BJ (cell line): ENCODE measurements around the gene MAT2B. TPM values are rescaled to one million over a fixed set of nuclear protein-coding genes. Genes with fewer than 3 reads are reported as not detected.

Experiments
- CTCF ChIA-PET: fragments of 350-600 bp; formaldehyde crosslinking; extraction: SDS; loops from one replicate; lab custom pipeline; 2021; ENCODE audit warnings: antibody characterized with exemption, inconsistent platforms; lab: Yijun Ruan, JAX
- POLR2A ChIA-PET: fragments of 300-600 bp; sonication (Branson Sonifier 250); formaldehyde crosslinking; extraction: SDS; loops from one replicate; lab custom pipeline; 2021; ENCODE audit warnings: antibody characterized with exemption; lab: Charles Lee
- DNase-seq: peaks from one replicate; pipeline ENCODE4 v3.0.0-alpha.2; 2011; ENCODE audit warnings: low read depth
- H3K27me3 ChIP-seq: 2 replicates; pipeline ENCODE4 v1.6.0; 2011; ENCODE audit warnings: low read length; ENCODE audit not compliant: control insufficient read depth, insufficient read depth
- H3K36me3 ChIP-seq: 2 replicates; pipeline ENCODE4 v1.5.1; 2011; ENCODE audit warnings: low read length; ENCODE audit not compliant: control insufficient read depth, insufficient read depth
- H3K4me3 ChIP-seq: 2 replicates; pipeline ENCODE4 v1.5.1; 2011; ENCODE audit warnings: low read depth, mild to moderate bottlenecking, control low read depth, low read length
- CTCF ChIP-seq: IDR thresholded peaks from 2 replicates; pipeline ENCODE4 v1.5.1; 2011; ENCODE audit warnings: low read depth, mild to moderate bottlenecking, control low read depth, inconsistent platforms, low read length, moderate library complexity; ENCODE audit not compliant: insufficient read depth
- polyA plus RNA-seq: library from polyadenylated mRNA; depleted of rRNA; stranded (reverse); fragments of >200 nt; gene quantifications from 2 replicates; pipeline ENCODE4 v1.2.3, GENCODE V29; 2011

The MAT2B gene
- polyA plus RNA-seq, 1 experiment, result 23.5 TPM

GRCh38 chr5:163503106-163504078, 2.0 kb upstream of the MAT2B start:
- H3K4me3 ChIP-seq, result peak overlapping the region; percentile 71
- ChIA-PET CTCF (interaction anchor here (0.6 to 1.7 kb wide), 7 partner anchors 13 to 76 kb away, joined by 3 to 8 read pairs (median 5); no protein-coding TSS in a partner anchor), POLR2A (no interaction called here)

GRCh38 chr5:163504079-163504931, 1.1 kb upstream of the MAT2B start:
- Histone ChIP-seq H3K4me3 (peak overlapping the region; percentile 71), H3K36me3 (no peaks in the 10 kb centered on the region), H3K27me3 (no peaks in the 10 kb centered on the region)
- CTCF ChIA-PET, result interaction anchor here (1.1 to 1.9 kb wide), 4 partner anchors 15 to 31 kb away, joined by 3 to 6 read pairs (median 4); no protein-coding TSS in a partner anchor
- no peak for DNase-seq
- TF ChIP-seq CTCF, result no peak
- POLR2A ChIA-PET, result no interaction called here

More at GRCh38 chr5:163503106-163504078, 2.0 kb upstream of the MAT2B start:
- peak; percentile 60 for TF ChIP-seq CTCF
- Histone ChIP-seq H3K36me3 (no peaks in the 10 kb centered on the region), H3K27me3 (no peaks in the 10 kb centered on the region)
- DNase-seq, result peak; percentile 54

- Histone ChIP-seq H3K4me3 (peak overlapping the region; percentile 71), H3K36me3 (no peaks in the 10 kb centered on the region), H3K27me3 (no peaks in the 10 kb centered on the region)
- TF ChIP-seq CTCF, result no peak
- ChIA-PET POLR2A (no interaction called here), CTCF (interaction anchor here (1.0 to 1.9 kb wide), 4 partner anchors 16 to 31 kb away, joined by 3 to 6 read pairs (median 4); no protein-coding TSS in a partner anchor)
- no peak for DNase-seq
Measured at GRCh38 chr5:163505049-163505367, 411 bp upstream of the MAT2B start.

- H3K4me3 ChIP-seq, result peak overlapping the region; percentile 71
- TF ChIP-seq CTCF, result no peak
- POLR2A ChIA-PET, result interaction anchor here (0.6 kb wide), 1 partner anchor 14 kb away, joined by 7 read pairs; no protein-coding TSS in a partner anchor
- H3K27me3 ChIP-seq, result no peaks in the 10 kb centered on the region
- DNase-seq, result no peak
- CTCF ChIA-PET, result no interaction called here
- H3K36me3 ChIP-seq, result no peaks in the 10 kb centered on the region
Measured at GRCh38 chr5:163506095-163506457, 657 bp downstream of the MAT2B start.
